ENCODE data around the gene CDC20B.

The CDC20B gene

GRCh38 chr5:55136521-55136920 is 36.5 kb downstream of the CDC20B start:
- no peak for DNase-seq (ENCODE audit: low read depth)
- H3K4me3 ChIP-seq (ENCODE audit: control insufficient read depth, low read depth, low read length) = no peak overlapping the region
- TF ChIP-seq, protein P1, sequence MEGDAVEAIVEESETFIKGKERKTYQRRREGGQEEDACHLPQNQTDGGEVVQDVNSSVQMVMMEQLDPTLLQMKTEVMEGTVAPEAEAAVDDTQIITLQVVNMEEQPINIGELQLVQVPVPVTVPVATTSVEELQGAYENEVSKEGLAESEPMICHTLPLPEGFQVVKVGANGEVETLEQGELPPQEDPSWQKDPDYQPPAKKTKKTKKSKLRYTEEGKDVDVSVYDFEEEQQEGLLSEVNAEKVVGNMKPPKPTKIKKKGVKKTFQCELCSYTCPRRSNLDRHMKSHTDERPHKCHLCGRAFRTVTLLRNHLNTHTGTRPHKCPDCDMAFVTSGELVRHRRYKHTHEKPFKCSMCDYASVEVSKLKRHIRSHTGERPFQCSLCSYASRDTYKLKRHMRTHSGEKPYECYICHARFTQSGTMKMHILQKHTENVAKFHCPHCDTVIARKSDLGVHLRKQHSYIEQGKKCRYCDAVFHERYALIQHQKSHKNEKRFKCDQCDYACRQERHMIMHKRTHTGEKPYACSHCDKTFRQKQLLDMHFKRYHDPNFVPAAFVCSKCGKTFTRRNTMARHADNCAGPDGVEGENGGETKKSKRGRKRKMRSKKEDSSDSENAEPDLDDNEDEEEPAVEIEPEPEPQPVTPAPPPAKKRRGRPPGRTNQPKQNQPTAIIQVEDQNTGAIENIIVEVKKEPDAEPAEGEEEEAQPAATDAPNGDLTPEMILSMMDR (conservative IDR thresholded peaks at IDR 0.05; ENCODE audit: control insufficient read depth, insufficient read depth, low read depth, low read length) = no peak

DNA sequence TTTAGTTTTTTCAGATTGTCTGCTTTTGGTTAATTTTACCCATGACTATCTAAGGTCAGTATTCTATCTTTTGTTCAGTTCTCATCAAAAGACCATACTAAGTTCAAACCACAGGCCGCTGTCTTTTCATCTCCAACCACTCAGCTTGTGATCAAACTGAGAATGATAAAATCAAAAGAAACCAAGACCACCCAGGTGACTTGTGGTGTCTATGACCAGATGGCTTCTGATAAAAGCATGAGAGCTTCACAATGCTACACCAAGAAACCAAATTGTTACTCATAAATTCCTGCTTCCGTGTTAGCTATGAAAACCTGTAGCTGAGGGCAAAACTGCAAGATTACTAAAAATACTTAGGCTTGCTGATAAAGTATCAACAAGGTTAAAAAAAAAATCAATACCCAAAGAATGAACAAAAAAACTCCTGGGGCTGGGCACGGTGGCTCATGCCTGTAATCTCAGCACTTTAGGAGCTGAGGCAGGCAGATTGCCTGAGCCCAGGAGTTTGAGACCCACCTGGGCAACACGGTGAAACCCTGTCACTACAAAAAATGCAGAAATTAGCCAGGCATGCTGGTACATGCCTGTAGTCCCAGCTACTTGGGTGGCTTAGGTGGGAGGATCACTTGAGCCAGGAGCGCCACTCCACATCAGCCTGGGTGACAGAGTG is 38.8 kb downstream of the CDC20B start:
- no peak for DNase-seq (ENCODE audit: low read depth)
- TF ChIP-seq, protein P1 (conservative IDR thresholded peaks at IDR 0.05; ENCODE audit: control insufficient read depth, insufficient read depth, low read depth, low read length) = no peak
- H3K4me3 ChIP-seq (ENCODE audit: control insufficient read depth, low read depth, low read length) = no peak overlapping the region

GRCh38 chr5:55123365-55123764 is 49.6 kb downstream of the CDC20B start:
- DNase-seq (ENCODE audit: low read depth) = no peak
- TF ChIP-seq, protein P1 (conservative IDR thresholded peaks at IDR 0.05; ENCODE audit: control insufficient read depth, insufficient read depth, low read depth, low read length) = no peak
- no peak overlapping the region for H3K4me3 ChIP-seq (ENCODE audit: control insufficient read depth, low read depth, low read length)

DNA sequence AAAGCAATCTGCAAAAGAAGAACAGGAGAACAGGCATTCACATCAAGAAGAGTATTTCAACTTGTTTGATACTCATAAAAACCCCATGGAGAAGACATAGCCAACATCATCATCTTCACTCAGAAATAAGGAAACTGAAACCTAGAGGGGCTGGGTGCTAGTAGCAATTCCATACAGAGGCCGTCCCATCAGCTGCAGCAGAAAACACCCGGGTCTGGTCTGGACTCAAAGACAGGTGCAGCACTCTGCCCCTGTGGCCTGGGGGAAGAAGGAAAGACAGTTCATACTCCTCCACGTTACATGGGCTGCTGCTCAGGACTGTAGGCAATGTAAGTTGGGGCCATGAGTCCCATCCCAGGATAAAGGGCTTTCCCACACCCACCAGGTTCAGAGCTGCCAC is 58.9 kb downstream of the CDC20B start:
- no peak for DNase-seq (ENCODE audit: low read depth)
- TF ChIP-seq, protein P1 (conservative IDR thresholded peaks at IDR 0.05; ENCODE audit: control insufficient read depth, insufficient read depth, low read depth, low read length) = no peak

GRCh38 chr5:55113327-55113726 is 59.6 kb downstream of the CDC20B start:
- H3K4me3 ChIP-seq (ENCODE audit: control insufficient read depth, low read depth, low read length) = no peak overlapping the region
- no peak for DNase-seq (ENCODE audit: low read depth)
- TF ChIP-seq, protein P1 (conservative IDR thresholded peaks at IDR 0.05; ENCODE audit: control insufficient read depth, insufficient read depth, low read depth, low read length) = no peak

More for the DNA sequence above, 58.9 kb downstream of the CDC20B start:
- no peak overlapping the region for H3K4me3 ChIP-seq (ENCODE audit: control insufficient read depth, low read depth, low read length)

DNA sequence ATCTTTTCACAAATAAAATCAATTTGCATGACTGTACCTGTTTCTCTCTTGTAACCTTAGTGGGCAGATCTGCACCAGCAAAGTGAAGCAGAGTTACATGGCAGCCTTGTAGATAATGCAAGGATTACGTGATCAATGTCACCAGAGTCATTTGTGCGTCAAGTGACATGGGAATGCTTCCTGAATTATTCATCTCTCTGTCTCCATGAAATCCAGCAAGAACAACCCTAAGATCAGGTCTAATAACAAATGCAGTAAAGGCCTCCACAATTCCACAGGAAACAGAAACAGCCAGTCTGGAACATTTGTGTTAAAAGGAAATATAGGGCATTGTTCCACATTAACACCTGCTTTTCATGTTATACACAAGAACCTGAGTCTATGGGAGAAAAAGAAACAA is 62.8 kb downstream of the CDC20B start:
- TF ChIP-seq, protein P1 (conservative IDR thresholded peaks at IDR 0.05; ENCODE audit: control insufficient read depth, insufficient read depth, low read depth, low read length) = no peak
- H3K4me3 ChIP-seq (ENCODE audit: control insufficient read depth, low read depth, low read length) = no peak overlapping the region
- DNase-seq (ENCODE audit: low read depth) = no peak
